H9 (cell line): Measurements from ENCODE around the gene PNMA1. TPM values are rescaled to one million over a fixed set of nuclear protein-coding genes. Genes with fewer than 3 reads are reported as not detected.

Experiments
- DNase-seq: peaks from one replicate; pipeline ENCODE4 v3.0.0-alpha.2; 2017
- H2AFZ ChIP-seq: one replicate; pipeline ENCODE4 v1.6.1; 2013; ENCODE audit warnings: mild to moderate bottlenecking, low read length, control low read depth, moderate library complexity
- H2AK5ac ChIP-seq: 2 replicates; pipeline ENCODE4 v1.6.1; 2013; ENCODE audit warnings: low read length, control low read depth, mixed read lengths; ENCODE audit not compliant: insufficient read length
- H2BK120ac ChIP-seq: one replicate; pipeline ENCODE4 v1.6.1; 2013; ENCODE audit warnings: low read depth, mild to moderate bottlenecking, low read length, control low read depth, inconsistent platforms; ENCODE audit not compliant: poor library complexity, severe bottlenecking
- H2BK12ac ChIP-seq: 2 replicates; pipeline ENCODE4 v1.6.1; 2013; ENCODE audit warnings: low read length, control low read depth, mixed read lengths, low read depth; ENCODE audit not compliant: insufficient read length
- H2BK15ac ChIP-seq: 2 replicates; pipeline ENCODE4 v1.6.1; 2013; ENCODE audit warnings: low read depth, low read length, control low read depth
- H2BK20ac ChIP-seq: one replicate; pipeline ENCODE4 v1.6.1; 2013; ENCODE audit warnings: low read depth, mild to moderate bottlenecking, low read length, control low read depth, inconsistent platforms; ENCODE audit not compliant: poor library complexity, severe bottlenecking
- H2BK5ac ChIP-seq: 2 replicates; pipeline ENCODE4 v1.6.1; 2013; ENCODE audit warnings: low read length, control low read depth, mixed read lengths; ENCODE audit not compliant: insufficient read length
- H3K14ac ChIP-seq: 2 replicates; pipeline ENCODE4 v1.6.1; 2013; ENCODE audit warnings: low read length, control low read depth; ENCODE audit not compliant: insufficient read depth
- H3K18ac ChIP-seq: 2 replicates; pipeline ENCODE4 v1.6.1; 2013; ENCODE audit warnings: low read depth, mild to moderate bottlenecking, mixed read lengths, low read length, control low read depth; ENCODE audit not compliant: insufficient read length
- H3K23ac ChIP-seq: 2 replicates; pipeline ENCODE4 v1.6.1; 2013; ENCODE audit warnings: low read length, control low read depth, mixed read lengths, low read depth; ENCODE audit not compliant: insufficient read length
- H3K23me2 ChIP-seq: 2 replicates; pipeline ENCODE4 v1.6.1; 2013; ENCODE audit warnings: low read depth, mild to moderate bottlenecking, mixed read lengths, low read length, control low read depth; ENCODE audit not compliant: insufficient read length, poor library complexity, severe bottlenecking
- H3K27ac ChIP-seq: 2 replicates; pipeline ENCODE4 v1.5.1; 2013; ENCODE audit warnings: low read length, control low read depth, mixed read lengths, low read depth; ENCODE audit not compliant: insufficient read length
- H3K27me3 ChIP-seq: 2 replicates; pipeline ENCODE4 v1.6.1; 2013; ENCODE audit warnings: low read length, control low read depth, inconsistent platforms; ENCODE audit not compliant: insufficient read depth
- H3K4ac ChIP-seq: 2 replicates; pipeline ENCODE4 v1.6.1; 2013; ENCODE audit warnings: low read depth, mild to moderate bottlenecking, control low read depth, inconsistent platforms, low read length, moderate library complexity
- H3K4me1 ChIP-seq: 2 replicates; pipeline ENCODE4 v1.6.1; 2013; ENCODE audit warnings: low read length, control low read depth, inconsistent platforms; ENCODE audit not compliant: insufficient read depth
- H3K4me2 ChIP-seq: 2 replicates; pipeline ENCODE4 v1.6.1; 2013; ENCODE audit warnings: low read length, control low read depth, mixed read lengths; ENCODE audit not compliant: insufficient read length, insufficient read depth
- H3K56ac ChIP-seq: 2 replicates; pipeline ENCODE4 v1.6.1; 2013; ENCODE audit warnings: low read depth, mild to moderate bottlenecking, mixed read lengths, low read length, control low read depth; ENCODE audit not compliant: insufficient read length
- H3K79me1 ChIP-seq: 2 replicates; pipeline ENCODE4 v1.6.1; 2013; ENCODE audit warnings: low read depth, mild to moderate bottlenecking, moderate library complexity, low read length, control low read depth, inconsistent platforms; ENCODE audit not compliant: insufficient read depth, poor library complexity, severe bottlenecking
- H3K79me2 ChIP-seq: 2 replicates; pipeline ENCODE4 v1.6.1; 2013; ENCODE audit warnings: low read length, control low read depth, inconsistent platforms; ENCODE audit not compliant: insufficient read depth
- H3K9ac ChIP-seq: 2 replicates; pipeline ENCODE4 v1.6.1; 2013; ENCODE audit warnings: low read length, control low read depth, mixed read lengths; ENCODE audit not compliant: insufficient read length; ENCODE audit errors: extremely low read depth
- H3K9me3 ChIP-seq: one replicate; pipeline ENCODE4 v1.6.1; 2013; ENCODE audit warnings: low read depth, low read length, inconsistent platforms; ENCODE audit not compliant: control insufficient read depth
- H3T11ph ChIP-seq: one replicate; pipeline ENCODE4 v1.6.1; 2013; ENCODE audit warnings: mild to moderate bottlenecking, low read length, control low read depth, inconsistent platforms
- H4K20me1 ChIP-seq: one replicate; pipeline ENCODE4 v1.6.1; 2013; ENCODE audit not compliant: control insufficient read depth, insufficient read length, insufficient read depth
- H4K5ac ChIP-seq: 2 replicates; pipeline ENCODE4 v1.6.1; 2013; ENCODE audit warnings: low read depth, mild to moderate bottlenecking, mixed read lengths, low read length, control low read depth; ENCODE audit not compliant: insufficient read length
- H4K8ac ChIP-seq: replicated peaks from 2 replicates; pipeline ENCODE4 v1.6.1; 2013; ENCODE audit warnings: low read length, control low read depth, mixed read lengths, low read depth; ENCODE audit not compliant: insufficient read length
- H4K91ac ChIP-seq: 2 replicates; pipeline ENCODE4 v1.6.1; 2013; ENCODE audit warnings: low read depth, mild to moderate bottlenecking, moderate library complexity, mixed read lengths, low read length, control low read depth; ENCODE audit not compliant: insufficient read length
- H3K27ac Mint-ChIP-seq, 3 experiments: 2 replicates in 2 of 3; 3 replicates in 1 of 3; pipeline ENCODE4 v1.8.0; 2020 to 2021; ENCODE audit warnings: mixed read lengths in 3 of 3, mild to moderate bottlenecking in 1 of 3, moderate library complexity in 1 of 3
- H3K27me3 Mint-ChIP-seq: 2 replicates; pipeline ENCODE4 v1.8.0; 2021; ENCODE audit warnings: low read depth, mild to moderate bottlenecking, moderate library complexity, mixed read lengths
- H3K36me3 Mint-ChIP-seq, 3 experiments: 2 replicates in 2 of 3; 3 replicates in 1 of 3; pipeline ENCODE4 v1.8.0; 2020 to 2021; ENCODE audit warnings: low read depth in 3 of 3, mixed read lengths in 3 of 3; ENCODE audit not compliant: insufficient read depth in 1 of 3
- H3K4me1 Mint-ChIP-seq, 2 experiments: 2 replicates each; pipeline ENCODE4 v1.8.0; 2020; ENCODE audit warnings: mixed read lengths in 2 of 2
- H3K4me3 Mint-ChIP-seq, 2 experiments: 2 replicates in 1 of 2; 3 replicates in 1 of 2; pipeline ENCODE4 v1.8.0; 2020 to 2021; ENCODE audit warnings: mild to moderate bottlenecking in 2 of 2, mixed read lengths in 2 of 2, moderate library complexity in 1 of 2
- H3K9me3 Mint-ChIP-seq, 2 experiments: 2 replicates in 1 of 2; 3 replicates in 1 of 2; pipeline ENCODE4 v1.8.0; 2020; ENCODE audit warnings: mild to moderate bottlenecking in 2 of 2, mixed read lengths in 2 of 2, moderate library complexity in 1 of 2
- WGBS: extraction: QIAGEN DNeasy Blood & Tissue Kit; methylation state at CpG from one replicate; pipeline ENCODE4 v1.1.7; 2013; ENCODE audit warnings: missing lambda C conversion rate, low lambda C conversion rate, mixed read lengths; ENCODE audit not compliant: insufficient read length; ENCODE audit errors: extremely low coverage; 5-methylcytosine and 5-hydroxymethylcytosine counted together
- total RNA-seq: library from RNA; stranded (reverse); gene quantifications from 2 replicates; pipeline ENCODE4 v1.2.1, GENCODE V29; 2021
- TF ChIP-seq, protein P1 (sequence below): fragments of 200-600 bp; sonication (generic); conservative IDR thresholded peaks from 3 replicates; pipeline ENCODE4 v1.8.0; 2021; ENCODE audit warnings: antibody characterized with exemption, mild to moderate bottlenecking

Gene PNMA1
- total RNA-seq, 1 experiment from 2014 or later = 56.1 TPM

GRCh38 chr14:73723406-73723796 is 9.2 kb upstream of the PNMA1 start:
- no CpG with 5 or more reads among the region's 7 CpGs for WGBS
- no peak overlapping the region for H3K4me2 ChIP-seq
- DNase-seq = no peak
- H3K4ac ChIP-seq = no peak overlapping the region
- no peaks in the 10 kb centered on the region for H3K9me3 ChIP-seq
- Mint-ChIP-seq H3K36me3 (peaks cover 4 to 21% (median 17%) of the 10 kb centered on the region in 3 experiments; a peak in 6 of 7 replicates), H3K4me1 (peaks cover 52 to 55% of the 10 kb centered on the region in 2 experiments), H3K4me3 (no peak overlapping the region), H3K27ac (peak overlapping the region in 1 of 3 experiments; percentile 5; a peak in 1 of 7 replicates), H3K9me3 (no peaks in the 10 kb centered on the region), H3K27me3 (peaks cover 3% of the 10 kb centered on the region; the same call in 1 of the 2 replicates)
- H3K27ac ChIP-seq = no peak overlapping the region
- no peak overlapping the region for H2BK15ac ChIP-seq
- no peak overlapping the region for H3T11ph ChIP-seq
- no peak overlapping the region for H3K56ac ChIP-seq
- H2BK120ac ChIP-seq = no peak overlapping the region
- no peak overlapping the region for H4K5ac ChIP-seq
- no peak overlapping the region for H2AFZ ChIP-seq
- H2BK20ac ChIP-seq = no peak overlapping the region
- no peaks in the 10 kb centered on the region for H3K79me1 ChIP-seq
- no peak overlapping the region for H3K9ac ChIP-seq
- no peak overlapping the region for H2AK5ac ChIP-seq
- no peak overlapping the region for H3K18ac ChIP-seq
- no peak overlapping the region for H3K14ac ChIP-seq
- no peaks in the 10 kb centered on the region for H3K27me3 ChIP-seq
- no peak overlapping the region for H4K91ac ChIP-seq
- TF ChIP-seq, protein P1, sequence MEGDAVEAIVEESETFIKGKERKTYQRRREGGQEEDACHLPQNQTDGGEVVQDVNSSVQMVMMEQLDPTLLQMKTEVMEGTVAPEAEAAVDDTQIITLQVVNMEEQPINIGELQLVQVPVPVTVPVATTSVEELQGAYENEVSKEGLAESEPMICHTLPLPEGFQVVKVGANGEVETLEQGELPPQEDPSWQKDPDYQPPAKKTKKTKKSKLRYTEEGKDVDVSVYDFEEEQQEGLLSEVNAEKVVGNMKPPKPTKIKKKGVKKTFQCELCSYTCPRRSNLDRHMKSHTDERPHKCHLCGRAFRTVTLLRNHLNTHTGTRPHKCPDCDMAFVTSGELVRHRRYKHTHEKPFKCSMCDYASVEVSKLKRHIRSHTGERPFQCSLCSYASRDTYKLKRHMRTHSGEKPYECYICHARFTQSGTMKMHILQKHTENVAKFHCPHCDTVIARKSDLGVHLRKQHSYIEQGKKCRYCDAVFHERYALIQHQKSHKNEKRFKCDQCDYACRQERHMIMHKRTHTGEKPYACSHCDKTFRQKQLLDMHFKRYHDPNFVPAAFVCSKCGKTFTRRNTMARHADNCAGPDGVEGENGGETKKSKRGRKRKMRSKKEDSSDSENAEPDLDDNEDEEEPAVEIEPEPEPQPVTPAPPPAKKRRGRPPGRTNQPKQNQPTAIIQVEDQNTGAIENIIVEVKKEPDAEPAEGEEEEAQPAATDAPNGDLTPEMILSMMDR = no peak
- peaks cover 3% of the 10 kb centered on the region for H3K23me2 ChIP-seq
- no peak overlapping the region for H4K8ac ChIP-seq
- peaks cover 6% of the 10 kb centered on the region; the same call in 1 of the 2 replicates for H3K4me1 ChIP-seq
- no peak overlapping the region for H2BK12ac ChIP-seq
- no peaks in the 10 kb centered on the region for H4K20me1 ChIP-seq
- no peak overlapping the region for H3K23ac ChIP-seq
- no peaks in the 10 kb centered on the region for H3K79me2 ChIP-seq
- H2BK5ac ChIP-seq = no peak overlapping the region
